Bronchial epithelial cell (primary cell): Measurements from ENCODE around the gene DENND6B. TPM values are rescaled to one million over a fixed set of nuclear protein-coding genes. Genes with fewer than 3 reads are reported as not detected.

Source experiments
- DNase-seq: peaks from one replicate; pipeline ENCODE4 v3.0.0-alpha.2; 2010; ENCODE audit warnings: low read depth
- FAIRE-seq: peaks from 2 replicates; lab custom pipeline; 2011; peaks lifted over from hg19 to GRCh38; lab: Jason Lieb, UNC
- H3K27me3 ChIP-seq: 2 replicates; pipeline ENCODE4 v1.5.1; 2011; ENCODE audit warnings: low read length; ENCODE audit not compliant: control insufficient read depth, insufficient read depth
- H3K36me3 ChIP-seq: 2 replicates; pipeline ENCODE4 v1.5.1; 2011; ENCODE audit warnings: low read length; ENCODE audit not compliant: control insufficient read depth, insufficient read depth
- H3K4me3 ChIP-seq: 2 replicates; pipeline ENCODE4 v1.5.1; 2011; ENCODE audit warnings: mild to moderate bottlenecking, low read depth, low read length, control low read depth
- total RNA-seq: library from RNA; depleted of rRNA; stranded (reverse); fragments of >200 nt; gene quantifications from 2 replicates; pipeline ENCODE4 v1.2.1, GENCODE V29; 2014
- TF ChIP-seq, protein P1 (sequence below): IDR thresholded peaks from 2 replicates; pipeline ENCODE4 v1.5.1; 2011; ENCODE audit warnings: mild to moderate bottlenecking, moderate library complexity, low read length, control low read depth, inconsistent platforms; ENCODE audit not compliant: insufficient read depth, severe bottlenecking

Gene DENND6B
- total RNA-seq, 1 donor from 2014 or later, result 1.1 TPM

DNA sequence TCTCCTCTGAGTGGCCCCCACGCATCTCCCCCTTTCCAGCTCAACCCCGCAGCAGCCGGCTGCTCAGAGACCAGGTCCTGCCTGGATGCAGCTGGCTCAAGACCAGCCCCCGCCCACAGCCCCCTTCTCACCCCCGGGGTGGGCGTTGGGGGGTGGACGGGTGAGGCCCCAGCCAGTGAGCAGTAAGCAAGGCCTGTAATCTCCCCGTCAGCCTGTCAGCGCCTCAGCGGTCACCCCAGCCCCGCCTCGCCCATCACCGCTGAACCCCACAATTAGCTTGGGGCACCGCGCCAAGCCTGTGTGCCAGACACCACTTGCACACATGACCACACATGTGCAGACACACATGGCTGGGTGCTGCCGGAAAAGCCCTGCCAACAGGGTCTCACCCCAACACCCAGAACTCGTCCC lies 25.2 kb downstream of the DENND6B start:
- H3K36me3 ChIP-seq, result peaks cover 26% of the 10 kb centered on the region
- peak overlapping the region; percentile 6 for H3K4me3 ChIP-seq
- no peak for DNase-seq
- FAIRE-seq, result no peak
- TF ChIP-seq, protein P1, sequence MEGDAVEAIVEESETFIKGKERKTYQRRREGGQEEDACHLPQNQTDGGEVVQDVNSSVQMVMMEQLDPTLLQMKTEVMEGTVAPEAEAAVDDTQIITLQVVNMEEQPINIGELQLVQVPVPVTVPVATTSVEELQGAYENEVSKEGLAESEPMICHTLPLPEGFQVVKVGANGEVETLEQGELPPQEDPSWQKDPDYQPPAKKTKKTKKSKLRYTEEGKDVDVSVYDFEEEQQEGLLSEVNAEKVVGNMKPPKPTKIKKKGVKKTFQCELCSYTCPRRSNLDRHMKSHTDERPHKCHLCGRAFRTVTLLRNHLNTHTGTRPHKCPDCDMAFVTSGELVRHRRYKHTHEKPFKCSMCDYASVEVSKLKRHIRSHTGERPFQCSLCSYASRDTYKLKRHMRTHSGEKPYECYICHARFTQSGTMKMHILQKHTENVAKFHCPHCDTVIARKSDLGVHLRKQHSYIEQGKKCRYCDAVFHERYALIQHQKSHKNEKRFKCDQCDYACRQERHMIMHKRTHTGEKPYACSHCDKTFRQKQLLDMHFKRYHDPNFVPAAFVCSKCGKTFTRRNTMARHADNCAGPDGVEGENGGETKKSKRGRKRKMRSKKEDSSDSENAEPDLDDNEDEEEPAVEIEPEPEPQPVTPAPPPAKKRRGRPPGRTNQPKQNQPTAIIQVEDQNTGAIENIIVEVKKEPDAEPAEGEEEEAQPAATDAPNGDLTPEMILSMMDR, result no peak
- H3K27me3 ChIP-seq, result no peaks in the 10 kb centered on the region

DNA sequence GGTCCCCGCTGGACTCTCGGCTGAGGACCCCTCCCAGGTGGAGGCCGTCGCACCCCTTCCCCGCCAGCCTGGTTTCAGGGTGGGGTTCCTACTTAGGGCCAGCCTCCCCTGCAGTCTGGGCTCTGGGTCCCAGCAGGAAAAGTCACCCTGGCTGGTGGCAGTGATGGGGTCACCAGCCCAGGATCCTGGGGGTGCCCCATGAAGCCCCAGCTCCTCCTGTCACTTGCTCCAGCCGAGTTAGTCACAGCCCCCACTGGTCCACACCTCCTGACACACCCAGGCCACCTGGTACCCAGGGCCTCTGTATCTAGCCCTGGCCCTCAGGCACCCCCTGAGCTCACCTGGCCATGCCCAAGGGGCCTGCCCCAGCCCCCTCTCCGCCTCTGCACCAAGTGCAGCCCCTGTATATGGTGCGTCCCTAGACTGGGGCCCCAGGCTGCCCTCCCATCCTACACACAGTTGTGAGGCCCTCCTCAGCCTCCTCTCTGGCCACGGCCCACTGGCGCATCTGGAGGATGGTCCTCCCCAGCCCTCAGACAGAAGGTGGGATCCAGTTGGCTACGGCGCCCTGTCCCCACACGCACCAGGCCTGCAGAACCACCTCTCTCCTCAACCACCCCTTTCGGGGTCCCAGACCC lies 26.1 kb downstream of the DENND6B start:
- FAIRE-seq (no peak), DNase-seq (no peak)
- H3K4me3 ChIP-seq, result no peak overlapping the region
- peaks cover 28% of the 10 kb centered on the region for H3K36me3 ChIP-seq
- TF ChIP-seq, protein P1, result no peak
- no peaks in the 10 kb centered on the region for H3K27me3 ChIP-seq

GRCh38 chr22:50299785-50300619 lies 26.8 kb downstream of the DENND6B start:
- no peak for FAIRE-seq
- H3K4me3 ChIP-seq, result peak overlapping the region; percentile 24

GRCh38 chr22:50298937-50299784 lies 27.7 kb downstream of the DENND6B start:
- FAIRE-seq (no peak), DNase-seq (no peak)
- H3K4me3 ChIP-seq, result peak overlapping the region; percentile 19
- TF ChIP-seq, protein P1, result no peak
- no peaks in the 10 kb centered on the region for H3K27me3 ChIP-seq
- H3K36me3 ChIP-seq, result peaks cover 25% of the 10 kb centered on the region

More at GRCh38 chr22:50299785-50300619, 26.8 kb downstream of the DENND6B start:
- TF ChIP-seq, protein P1, result no peak
- H3K27me3 ChIP-seq, result no peaks in the 10 kb centered on the region
- H3K36me3 ChIP-seq, result peaks cover 28% of the 10 kb centered on the region
- no peak for DNase-seq

DNA sequence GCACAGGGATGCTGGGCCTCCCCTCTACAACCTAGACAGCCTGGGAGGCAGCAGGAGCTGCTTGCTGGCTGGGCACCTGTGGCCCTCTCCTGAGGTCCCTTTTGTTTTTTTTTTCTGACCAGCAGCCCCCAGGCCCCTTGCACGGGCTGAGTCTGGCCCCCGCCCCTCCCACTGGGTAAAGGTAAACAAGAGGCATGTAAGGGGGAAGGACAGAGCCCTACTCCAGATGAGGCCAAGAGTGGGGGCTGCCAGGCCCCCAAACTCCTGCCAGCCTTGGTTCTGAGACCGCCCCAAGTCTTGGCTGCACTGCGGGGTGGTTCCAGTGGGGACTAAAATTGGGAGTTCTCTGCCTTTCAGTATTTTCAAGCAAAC lies 28.6 kb downstream of the DENND6B start:
- H3K36me3 ChIP-seq, result peaks cover 24% of the 10 kb centered on the region
- TF ChIP-seq, protein P1, result no peak
- no peak overlapping the region for H3K4me3 ChIP-seq
- no peak for FAIRE-seq
- no peaks in the 10 kb centered on the region for H3K27me3 ChIP-seq
- no peak for DNase-seq
